NCI-H1694 treated with DMSO at 0.1 percent for 48 hours (cell line): ENCODE measurements around the gene PLEKHA6.

ENCODE experiments used
- DNase-seq: peaks from one replicate; lab custom pipeline; 2025; lab: John Stamatoyannopoulos, UW

The PLEKHA6 gene

GRCh38 chr1:204359474-204360255, at the start of gene PLEKHA6:
PLEKHA6 (minus strand) TSS chr1:204359929; CDS start chr1:204273727, 86,202 bp downstream.
- DNase-seq = peak; percentile 98

- no peak for DNase-seq
These were observed 49.4 kb upstream of the PLEKHA6 start for GRCh38 chr1:204409123-204409522.

DNA sequence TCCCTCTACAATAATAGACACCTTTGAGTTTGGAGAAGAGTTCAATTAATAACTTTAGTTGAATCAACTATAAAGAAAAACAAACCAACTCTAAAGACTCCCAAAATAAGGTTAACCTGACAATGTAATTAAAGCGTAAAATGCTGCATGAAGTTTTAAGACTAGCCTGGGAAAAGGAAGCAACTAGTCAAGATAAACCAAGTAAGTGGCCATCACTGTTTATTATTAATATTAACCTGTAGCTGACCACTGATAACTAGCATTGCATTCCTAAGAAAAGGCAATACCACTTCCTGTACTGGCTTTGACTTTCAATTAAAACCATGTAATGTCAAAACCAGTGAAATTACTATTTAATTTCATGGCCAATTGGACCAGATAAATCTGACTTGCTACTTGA, 48.9 kb upstream of the PLEKHA6 start:
- DNase-seq = no peak

DNA sequence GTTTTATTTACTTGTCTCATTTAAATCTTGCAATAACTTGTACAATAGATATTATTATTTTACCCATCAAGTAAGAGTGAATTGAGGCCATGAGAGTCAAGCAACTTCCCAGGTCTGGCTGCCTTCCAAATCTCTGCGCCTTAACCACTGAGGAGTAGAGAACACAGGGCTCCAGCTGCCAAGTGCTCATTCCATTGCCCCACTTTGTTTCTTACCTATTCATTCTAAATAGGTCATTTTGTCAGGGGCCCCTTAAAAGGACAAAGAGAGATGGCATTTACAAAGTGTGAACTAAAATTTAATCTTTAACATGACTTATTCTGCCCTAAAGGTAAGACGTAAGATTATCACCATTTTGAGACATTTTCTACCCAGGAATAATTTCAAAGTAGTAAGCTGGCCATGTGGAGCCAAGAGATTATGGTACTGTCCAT, 48.4 kb upstream of the PLEKHA6 start:
- DNase-seq = no peak

DNA sequence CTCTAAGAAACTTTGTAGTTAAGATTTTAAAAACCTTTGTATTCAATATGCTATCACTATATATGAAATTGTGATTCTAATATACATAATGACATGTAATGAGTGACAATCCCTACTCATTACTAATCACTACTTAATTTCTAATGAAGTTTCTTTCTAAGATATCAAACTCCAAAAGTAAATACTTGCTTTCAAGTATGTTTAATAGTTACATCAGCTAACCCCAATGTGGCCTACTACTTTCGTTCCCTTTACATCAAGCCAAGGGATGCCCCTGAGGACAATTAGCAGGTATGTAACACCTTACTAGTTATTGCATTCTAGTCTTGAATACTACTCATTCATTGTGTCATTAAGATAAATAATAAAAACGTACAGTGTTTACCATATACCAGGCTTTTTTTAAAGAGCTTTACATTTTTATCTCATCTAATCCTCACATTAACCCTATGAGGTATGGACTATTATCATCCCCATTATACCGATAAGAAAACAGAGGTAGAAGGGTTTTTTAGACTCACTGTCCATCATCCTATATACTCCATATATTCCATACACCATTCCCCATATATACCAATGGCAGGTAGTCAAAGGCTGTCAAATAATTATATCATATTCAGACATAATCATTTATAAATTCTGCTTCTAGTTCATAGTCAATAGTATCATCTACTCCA, 47.7 kb upstream of the PLEKHA6 start:
- DNase-seq = no peak

GRCh38 chr1:204406621-204407020, 46.9 kb upstream of the PLEKHA6 start:
- no peak for DNase-seq

- no peak for DNase-seq
These were observed 46.3 kb upstream of the PLEKHA6 start for GRCh38 chr1:204405988-204406387.

GRCh38 chr1:204404629-204405028, 44.9 kb upstream of the PLEKHA6 start:
- DNase-seq = no peak

DNA sequence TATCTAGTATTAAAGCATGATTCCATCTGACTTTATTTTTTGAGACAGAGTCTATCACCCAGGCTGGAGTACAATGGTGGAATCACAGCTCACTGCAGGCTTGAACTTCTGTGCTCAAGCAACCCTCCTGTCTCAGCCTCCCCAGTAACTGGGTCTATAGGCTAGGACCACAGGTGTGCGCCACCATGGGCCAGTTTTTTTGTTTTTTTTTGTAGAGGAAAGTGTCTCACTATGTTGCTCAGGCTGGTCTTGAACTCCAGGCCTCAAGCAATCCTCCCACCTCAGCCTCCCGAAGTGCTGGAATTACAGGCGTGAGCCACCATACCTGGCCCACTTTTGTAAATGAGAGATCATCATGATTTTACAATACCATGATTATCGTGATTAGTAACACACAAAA, 42.7 kb upstream of the PLEKHA6 start:
- no peak for DNase-seq

DNA sequence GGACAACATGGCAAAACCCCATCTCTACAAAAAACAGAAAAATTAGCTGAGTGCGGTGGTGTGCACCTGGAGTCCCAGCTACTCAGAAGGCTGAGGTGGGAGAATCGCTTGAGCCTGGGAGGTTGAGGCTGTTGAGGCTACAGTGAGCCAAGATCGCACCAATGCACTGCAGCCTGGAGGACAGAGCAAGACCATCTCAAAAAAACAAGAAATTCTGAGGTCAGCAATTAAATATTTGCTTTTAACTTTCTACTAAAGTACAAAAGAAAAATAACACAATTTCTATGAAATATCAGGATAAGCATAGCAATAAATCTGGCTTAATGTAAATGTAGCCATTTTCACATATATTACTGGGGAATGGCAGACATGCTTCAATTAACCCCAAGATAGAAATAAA, 42.0 kb upstream of the PLEKHA6 start:
- DNase-seq = no peak

DNA sequence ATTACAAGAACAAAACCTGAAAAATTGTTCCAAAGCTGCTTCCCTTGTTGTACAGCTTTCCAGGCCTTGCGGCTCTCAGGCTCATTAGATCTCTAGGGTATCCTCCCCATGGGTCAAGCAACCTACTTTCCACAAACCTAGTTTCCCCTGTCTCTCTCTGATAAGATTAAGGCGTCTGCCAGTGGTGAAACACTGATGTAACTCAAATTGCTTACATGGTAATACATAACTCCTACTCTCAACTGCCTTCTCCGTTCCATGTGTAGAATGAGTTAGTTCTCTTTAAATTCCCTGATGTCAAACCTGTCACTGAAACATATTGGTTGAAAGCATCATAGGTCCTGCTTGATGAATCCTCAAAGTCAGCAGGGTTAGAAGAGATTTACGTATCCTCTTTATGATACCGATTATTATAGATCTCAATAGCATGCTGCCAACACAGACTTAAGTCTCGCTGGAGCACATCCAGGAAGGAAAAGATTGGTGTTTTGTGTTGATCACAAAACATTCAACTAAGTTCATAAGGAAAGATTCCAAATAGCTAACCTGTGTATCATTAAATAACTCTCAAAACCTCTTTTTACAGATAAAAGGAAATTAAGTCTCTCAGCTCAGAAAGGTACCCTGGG, 41.3 kb upstream of the PLEKHA6 start:
- DNase-seq = no peak

- peak; percentile 92 for DNase-seq
These were observed 38.7 kb upstream of the PLEKHA6 start for GRCh38 chr1:204398197-204399125.

DNA sequence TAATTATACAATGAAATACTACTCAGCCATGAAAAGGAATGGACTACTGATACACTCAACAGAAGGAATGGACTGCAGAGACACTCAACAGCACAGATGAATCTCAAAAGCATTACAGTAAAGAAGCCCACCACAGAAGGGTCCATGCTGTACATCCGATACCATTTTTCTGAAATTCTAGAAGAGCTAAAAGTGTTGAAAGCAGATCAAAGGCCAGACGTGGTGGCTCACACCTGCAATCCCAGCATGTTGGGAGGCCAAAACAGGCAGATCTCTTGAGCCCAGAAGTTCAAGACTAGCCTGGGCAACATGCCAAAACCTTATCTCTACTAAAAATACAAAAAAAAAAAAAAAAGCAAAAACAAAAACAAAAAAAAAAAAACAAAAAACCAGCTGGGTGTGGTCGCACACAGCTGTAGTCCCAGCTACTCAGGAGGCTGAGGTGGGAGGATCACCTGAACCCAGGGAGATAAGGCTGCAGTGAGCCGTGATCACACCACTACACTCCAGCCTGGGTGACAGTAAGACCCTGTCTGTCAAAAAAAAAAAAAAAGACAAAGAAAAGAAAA, 36.4 kb upstream of the PLEKHA6 start:
- no peak for DNase-seq

DNA sequence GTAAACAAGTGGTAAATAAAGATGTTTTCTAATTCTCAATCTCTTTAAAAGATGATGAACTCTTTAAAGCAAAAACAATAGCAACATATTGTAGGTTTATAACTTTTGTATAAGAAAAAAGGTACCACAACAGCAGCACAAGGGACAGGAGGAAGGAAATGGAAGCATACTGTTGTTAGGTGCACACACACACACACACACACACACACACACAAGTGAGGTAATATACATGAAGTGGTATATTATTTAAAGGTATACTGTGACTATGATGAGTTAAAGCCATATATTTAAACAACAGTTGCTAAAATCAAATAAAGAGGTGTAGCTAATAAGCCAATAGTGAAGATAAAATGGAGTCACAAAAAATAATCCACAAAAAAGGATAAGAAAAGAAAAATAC, 31.9 kb upstream of the PLEKHA6 start:
- no peak for DNase-seq

- no peak for DNase-seq
These were observed 31.2 kb upstream of the PLEKHA6 start for GRCh38 chr1:204390751-204391466.

DNA sequence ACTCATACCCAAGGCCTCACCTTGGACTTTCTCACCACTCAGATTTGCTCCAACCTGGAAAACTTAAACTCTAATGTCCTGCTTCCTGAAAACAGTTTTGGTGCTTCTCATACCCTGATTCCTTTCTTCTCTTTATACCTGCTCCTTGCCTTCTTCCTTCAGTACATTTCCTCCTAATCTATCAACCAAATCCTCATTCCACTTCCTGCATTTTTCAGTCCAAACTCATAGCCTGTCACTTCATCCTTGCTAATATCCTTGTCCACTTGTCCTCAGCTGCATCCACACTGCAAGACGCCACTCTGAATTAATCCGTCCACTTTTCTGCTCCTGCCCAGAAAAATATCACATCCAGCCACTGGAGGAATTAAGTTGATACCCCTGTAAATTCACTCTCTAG, 26.0 kb upstream of the PLEKHA6 start:
- DNase-seq = no peak

GRCh38 chr1:204384636-204385352, 25.1 kb upstream of the PLEKHA6 start:
- DNase-seq = peak; percentile 25

DNA sequence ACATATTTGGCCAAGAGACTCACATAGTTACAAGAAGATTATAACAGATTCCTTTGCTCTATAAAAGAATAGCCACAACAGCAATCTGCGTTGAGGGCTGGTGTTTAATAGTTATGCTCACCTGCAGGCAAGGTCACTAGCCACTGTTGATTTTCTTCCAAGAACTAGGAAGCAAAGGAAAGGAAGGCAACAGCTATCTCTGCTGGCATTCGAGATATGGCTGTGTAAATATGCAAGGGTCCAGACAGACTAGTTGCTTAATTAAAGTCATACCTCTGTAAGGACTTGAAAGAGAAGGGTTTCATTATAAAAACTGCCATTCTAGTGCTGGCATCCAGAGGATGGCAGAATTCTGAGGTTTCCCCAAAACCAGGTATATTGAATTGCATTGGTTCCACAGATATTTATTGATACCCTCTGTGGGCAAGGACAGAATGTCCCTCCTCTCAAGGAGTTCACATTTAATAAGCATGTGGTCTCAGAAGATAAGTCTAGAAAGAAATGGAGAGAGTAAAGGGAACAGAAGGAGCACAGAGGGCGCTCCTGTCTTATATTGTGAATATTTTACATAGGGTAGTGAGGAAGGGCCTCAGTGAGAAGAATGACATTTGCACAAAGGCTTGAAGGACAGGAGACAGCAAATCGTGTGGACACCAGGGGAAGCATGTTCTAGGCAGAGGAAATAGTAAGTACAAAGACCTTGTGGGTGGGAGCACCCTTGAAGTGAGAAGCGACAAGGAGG, 23.6 kb upstream of the PLEKHA6 start:
- DNase-seq = no peak

DNA sequence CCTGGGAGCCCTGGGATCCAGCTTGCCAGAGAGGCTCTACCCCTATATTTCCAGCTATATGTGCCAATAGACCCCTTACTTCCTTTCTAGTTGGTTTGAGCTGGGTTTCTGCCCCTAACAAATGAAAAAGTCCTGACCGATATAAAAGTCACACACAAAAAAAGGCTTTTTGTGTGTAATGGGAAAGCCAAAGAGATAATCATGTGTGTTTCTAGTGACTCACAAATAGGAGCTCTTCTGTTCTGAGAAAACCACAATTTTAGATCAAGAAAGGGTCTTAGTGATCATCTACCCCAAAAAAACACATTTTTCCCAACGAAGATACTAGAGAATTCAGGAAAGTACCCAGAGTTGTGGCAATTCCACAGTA, 23.0 kb upstream of the PLEKHA6 start:
- no peak for DNase-seq
